Liver (tissue), 9 donors: ENCODE results near the gene CHRM4. TPM values are rescaled to one million over a fixed set of nuclear protein-coding genes. Genes with fewer than 3 reads are reported as not detected.

Experiments used
- DNase-seq: peaks from one replicate; pipeline ENCODE4 v3.0.0-alpha.2; 2017; ENCODE audit warnings: low spot score
- H3K27ac ChIP-seq, 2 donors: one replicate each; pipeline ENCODE4 v1.7.0; 2013; ENCODE audit warnings: inconsistent platforms in 2 of 2, low read length in 2 of 2, control low read depth in 1 of 2, low read depth in 1 of 2, mild to moderate bottlenecking in 1 of 2
- H3K27me3 ChIP-seq, 4 donors: one replicate each; pipeline versions ENCODE4 v1.6.1 to v1.7.0; 2013; ENCODE audit warnings: low read length in 3 of 4, inconsistent platforms in 1 of 4, mild to moderate bottlenecking in 1 of 4, moderate library complexity in 1 of 4; ENCODE audit not compliant: control insufficient read depth in 4 of 4, insufficient read depth in 4 of 4
- H3K36me3 ChIP-seq, 4 donors: one replicate each; pipeline versions ENCODE4 v1.6.1 to v1.7.0; 2013; ENCODE audit warnings: low read length in 3 of 4, mild to moderate bottlenecking in 3 of 4, low read depth in 1 of 4, moderate library complexity in 1 of 4; ENCODE audit not compliant: control insufficient read depth in 4 of 4, insufficient read depth in 3 of 4
- H3K4me1 ChIP-seq, 4 donors: one replicate each; pipeline versions ENCODE4 v1.6.1 to v1.7.0; 2013; ENCODE audit warnings: low read length in 3 of 4, mild to moderate bottlenecking in 3 of 4, moderate library complexity in 1 of 4; ENCODE audit not compliant: control insufficient read depth in 4 of 4, insufficient read depth in 4 of 4
- H3K4me3 ChIP-seq, 3 donors: one replicate each; pipeline versions ENCODE4 v1.6.1 to v1.7.0; 2013; ENCODE audit warnings: low read length in 3 of 3, control low read depth in 1 of 3, low read depth in 1 of 3, mild to moderate bottlenecking in 1 of 3
- H3K9ac ChIP-seq, 2 donors: one replicate each; pipeline ENCODE4 v1.7.0; 2013; ENCODE audit warnings: low read length in 2 of 2, mild to moderate bottlenecking in 2 of 2, moderate library complexity in 2 of 2, control low read depth in 1 of 2, low read depth in 1 of 2
- H3K9me3 ChIP-seq, 4 donors: one replicate each; pipeline versions ENCODE4 v1.6.1 to v1.7.0; 2013; ENCODE audit warnings: low read length in 3 of 4; ENCODE audit not compliant: control insufficient read depth in 4 of 4
- CTCF ChIP-seq: fragments of 150-350 bp; IDR thresholded peaks from 2 replicates; pipeline ENCODE4 v1.5.1; 2017; ENCODE audit warnings: improper control_type of control experiment, low read depth, low read length; ENCODE audit not compliant: missing input control
- EGR1 ChIP-seq, 2 donors: IDR thresholded peaks; 2 replicates each; pipeline ENCODE4 v1.6.1; 2016 to 2018; ENCODE audit warnings: antibody characterized with exemption in 2 of 2, low read depth in 2 of 2
- GABPA ChIP-seq, 2 donors: IDR thresholded peaks in 1 of 2; conservative IDR thresholded peaks in 1 of 2; 2 replicates each; pipeline ENCODE4 v1.6.1; 2016; ENCODE audit warnings: antibody characterized with exemption in 2 of 2, mild to moderate bottlenecking in 1 of 2, moderate library complexity in 1 of 2
- HNF4G ChIP-seq: IDR thresholded peaks from 2 replicates; pipeline ENCODE4 v1.6.1; 2016; ENCODE audit warnings: antibody characterized with exemption
- MAX ChIP-seq: IDR thresholded peaks from 2 replicates; pipeline ENCODE4 v1.6.1; 2016; ENCODE audit warnings: antibody characterized with exemption
- NR2F2 ChIP-seq: IDR thresholded peaks from 2 replicates; pipeline ENCODE4 v1.6.1; 2016; ENCODE audit warnings: antibody characterized with exemption
- RAD21 ChIP-seq, 2 donors: IDR thresholded peaks; 2 replicates each; pipeline ENCODE4 v1.6.1; 2016; ENCODE audit warnings: antibody characterized with exemption in 2 of 2, mild to moderate bottlenecking in 2 of 2
- REST ChIP-seq: IDR thresholded peaks from 2 replicates; pipeline ENCODE4 v1.6.1; 2016; ENCODE audit warnings: antibody characterized with exemption, mild to moderate bottlenecking
- RXRA ChIP-seq, 2 donors: IDR thresholded peaks; 2 replicates each; pipeline ENCODE4 v1.6.1; 2017 to 2018; ENCODE audit warnings: antibody characterized with exemption in 2 of 2, mild to moderate bottlenecking in 1 of 2
- TAF1 ChIP-seq: conservative IDR thresholded peaks from 2 replicates; pipeline ENCODE4 v1.6.1; 2016; ENCODE audit warnings: antibody characterized with exemption, mild to moderate bottlenecking
- ZBTB33 ChIP-seq: IDR thresholded peaks from 2 replicates; pipeline ENCODE4 v1.6.1; 2016; ENCODE audit warnings: antibody characterized with exemption
- WGBS: extraction: QIAGEN DNeasy Blood & Tissue Kit; methylation state at CpG from one replicate; pipeline ENCODE4 v1.1.7; 2013; 5-methylcytosine and 5-hydroxymethylcytosine counted together
- polyA plus RNA-seq, 2 donors: library from polyadenylated mRNA; stranded (reverse) in 1 of 2; unstranded in 1 of 2; fragments of 200-250 nt in 1 of 2; fragments of >200 nt in 1 of 2; fragmentation: Nextera tagmentation in 1 of 2; extraction: Ambion mirVana in 1 of 2; gene quantifications; one replicate each; pipeline versions ENCODE4 v1.2.1 to v1.2.3, GENCODE V29; 2013 to 2015
- total RNA-seq, 2 donors: library from RNA; depleted of rRNA; stranded (reverse); fragments of >200 nt; gene quantifications; one replicate each; pipeline ENCODE4 v1.2.3, GENCODE V29; 2014
- donor health status: healthy.
- donor health status: healthy.
- donor health status: healthy.
- donor health status: healthy.
- donor health status: healthy.

The CHRM4 gene
- total and polyA plus RNA-seq, 4 donors = 0.08 to 0.09 TPM; not detected in 2

GRCh38 chr11:46347637-46348311 lies 43.8 kb downstream of the CHRM4 start:
- Histone ChIP-seq H3K9ac (peak overlapping the region; percentile 24 to 43), H3K36me3 (no peaks in the 10 kb centered on the region), H3K9me3 (no peaks in the 10 kb centered on the region), H3K4me3 (peak overlapping the region; percentile 45 to 88 (median 71)), H3K4me1 (peaks cover 0 to 42% (median 30%) of the 10 kb centered on the region in 4 donors), H3K27ac (peak overlapping the region; percentile 42 to 43), H3K27me3 (no peaks in the 10 kb centered on the region)
- TF ChIP-seq EGR1 (IDR thresholded peaks at IDR 0.05; ENCODE audit: low read depth in 2 of 2) = no peak
- TF ChIP-seq REST = no peak
- TF ChIP-seq NR2F2 = no peak
- TF ChIP-seq HNF4G = no peak
- no peak for TF ChIP-seq GABPA (IDR thresholded peaks at IDR 0.05 in 1 of 2, conservative IDR thresholded peaks at IDR 0.05 in 1 of 2)
- TF ChIP-seq RXRA (IDR thresholded peaks at IDR 0.05) = no peak
- DNase-seq = no peak
- 17% methylated on average over 63 of the region's 63 CpGs for WGBS

- peak within 1 kb of the TSS; percentile 45 to 88 (median 71) for H3K4me3 ChIP-seq
- H3K27me3 ChIP-seq = no peaks in the 10 kb centered on the region
- H3K9me3 ChIP-seq = no peaks in the 10 kb centered on the region
- DNase-seq = peak; percentile 95
- TF ChIP-seq ZBTB33 (no peak), MAX (no peak), CTCF (peak; percentile 99), TAF1 (no peak), RAD21 (IDR thresholded peaks at IDR 0.05) (peak in 1 of 2 donors; percentile 22)
- peak within 1 kb of the TSS; percentile 24 to 43 for H3K9ac ChIP-seq
- H3K27ac ChIP-seq = peak within 1 kb of the TSS; percentile 42 to 43
- H3K4me1 ChIP-seq = peaks cover 0 to 40% (median 29%) of the 10 kb centered on the region in 4 donors
- WGBS = 12% methylated on average over 80 of the region's 80 CpGs
- no peaks in the 10 kb centered on the region for H3K36me3 ChIP-seq
These were observed 44.5 kb downstream of the CHRM4 start, which contains the start of gene DGKZ for GRCh38 chr11:46346886-46347636. Gene DGKZ (plus strand): TSS chr11:46347463. CDS start chr11:46347660, 197 bp downstream.
